Dermis blood vessel endothelial cell (primary cell): ENCODE measurements around the gene FZD2. TPM values are rescaled to one million over a fixed set of nuclear protein-coding genes. Genes with fewer than 3 reads are reported as not detected.

Source experiments
- DNase-seq: peaks from one replicate; pipeline ENCODE4 v3.0.0; 2010
- total RNA-seq: library from RNA; depleted of rRNA; stranded (reverse); fragments of >200 nt; gene quantifications from 2 replicates; pipeline ENCODE4 v1.2.3, GENCODE V29; 2014

Gene FZD2
- total RNA-seq, 1 donor from 2014 or later = 0.68 TPM

DNA sequence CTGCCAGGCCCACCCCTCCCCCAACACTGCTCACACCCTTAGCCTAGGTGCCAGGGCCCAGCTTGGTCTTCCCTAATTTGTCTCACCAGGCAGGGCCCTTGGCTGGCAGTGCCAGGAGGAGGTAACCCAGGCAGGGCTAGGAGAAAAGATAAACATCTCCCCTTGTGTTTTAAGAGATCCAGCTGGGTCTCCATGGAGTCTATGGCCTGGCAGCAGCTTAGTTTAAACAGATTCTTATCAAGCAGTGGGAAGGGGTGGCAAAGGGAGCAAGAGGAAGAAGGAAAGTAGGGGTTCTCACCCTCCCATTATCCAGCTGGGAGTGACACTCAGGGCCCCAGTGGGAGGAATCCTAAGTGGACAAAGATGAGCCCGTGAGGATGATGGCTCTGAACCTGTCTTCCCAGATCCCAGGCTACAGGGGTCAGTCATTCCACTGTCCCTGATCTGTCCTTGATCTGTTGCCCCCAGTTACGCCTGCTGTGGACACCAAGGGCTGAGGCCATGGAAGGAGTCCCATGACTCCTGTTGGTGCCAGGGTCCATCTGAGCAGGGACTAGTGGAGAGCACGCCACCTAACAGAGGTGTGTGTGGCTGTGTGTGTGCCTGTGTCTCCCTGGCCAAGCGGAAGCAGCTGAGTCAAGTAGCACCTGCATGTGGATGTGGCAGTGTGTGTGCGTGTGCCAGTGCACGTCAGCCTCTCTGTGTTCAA lies 51.6 kb downstream of the FZD2 start:
- DNase-seq = no peak

DNA sequence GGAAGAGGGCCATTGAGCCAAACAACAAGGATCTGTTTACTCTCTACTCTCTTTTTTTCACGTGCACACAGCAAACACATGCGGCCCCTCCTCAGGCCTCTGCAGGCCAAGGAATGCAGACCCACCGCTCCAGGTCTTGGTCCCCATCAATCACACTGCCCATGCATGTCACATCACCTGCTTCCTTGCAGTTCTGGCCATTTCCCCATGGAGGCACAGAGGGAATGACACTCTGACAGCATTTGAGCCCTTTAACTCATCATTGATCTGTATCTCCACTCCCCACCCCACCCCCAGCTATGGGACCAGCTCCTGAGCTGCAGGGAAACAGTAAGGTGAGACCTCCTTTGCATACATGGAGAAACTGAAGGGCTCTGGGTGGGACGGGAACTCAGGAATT lies 53.0 kb downstream of the FZD2 start:
- DNase-seq = no peak

Other genes starting within 250 kb of the FZD2 start
- under 0.01 TPM in 1 of 2 replicates, not detected in the other for gene RUNDC3A, start 248.9 kb upstream of the FZD2 start, total RNA-seq
- gene SLC25A39, start 232.7 kb upstream of the FZD2 start, total RNA-seq = 88.8 and 120 TPM in 2 replicates
- 543 and 963 TPM in 2 replicates for gene GRN, start 212.2 kb upstream of the FZD2 start, total RNA-seq
- gene FAM171A2, start 193.6 kb upstream of the FZD2 start, total RNA-seq = 7.0 and 9.7 TPM in 2 replicates
- 0.19 and 1.0 TPM in 2 replicates for gene ITGA2B, start 167.8 kb upstream of the FZD2 start, total RNA-seq
- gene GPATCH8, start 54.1 kb upstream of the FZD2 start, total RNA-seq = 17.0 and 20.7 TPM in 2 replicates
- under 0.01 TPM in 2 replicates for gene MEIOC, start 99.0 kb downstream of the FZD2 start, total RNA-seq
- 40.2 and 45.5 TPM in 2 replicates for gene CCDC43, start 132.3 kb downstream of the FZD2 start, total RNA-seq
- gene DBF4B, start 151.2 kb downstream of the FZD2 start, total RNA-seq = 2.6 and 7.7 TPM in 2 replicates
- under 0.01 and 0.09 TPM in 2 replicates for gene ADAM11, start 201.5 kb downstream of the FZD2 start, total RNA-seq